ENCODE data around the gene CHCHD6. TPM values are rescaled to one million over a fixed set of nuclear protein-coding genes. Genes with fewer than 3 reads are reported as not detected.

The CHCHD6 gene
- polyA plus RNA-seq, 2 donors: 7.0 to 11.9 TPM

GRCh38 chr3:126985132-126985985, 281.3 kb downstream of the CHCHD6 start:
- 79 to 81% methylated on average over 17 of the region's 17 CpGs for WGBS, 2 donors
- no peaks in the 10 kb centered on the region for H3K9me3 ChIP-seq (ENCODE audit: control insufficient read depth in 2 of 2, insufficient read depth in 1 of 2, low read depth in 1 of 2, low read length in 1 of 2)
- H3K4me1 ChIP-seq (ENCODE audit: control insufficient read depth in 2 of 2, insufficient read depth in 2 of 2, low read length in 1 of 2): peaks cover 15 to 26% of the 10 kb centered on the region in 2 donors
- H3K27me3 ChIP-seq (ENCODE audit: control insufficient read depth in 1 of 2, insufficient read depth in 2 of 2, low read length in 2 of 2): no peaks in the 10 kb centered on the region
- H3K27ac ChIP-seq (ENCODE audit: low read depth in 2 of 2, low read length in 1 of 2): no peak overlapping the region
- no peak overlapping the region for H3K4me3 ChIP-seq (ENCODE audit: low read depth in 1 of 2, low read length in 2 of 2)
- H3K36me3 ChIP-seq (ENCODE audit: control insufficient read depth in 2 of 2, insufficient read depth in 2 of 2, low read length in 1 of 2): peaks cover 0 to 17% of the 10 kb centered on the region in 2 donors

GRCh38 chr3:126986001-126986400, 282.0 kb downstream of the CHCHD6 start:
- 51 to 57% methylated on average over 9 of the region's 9 CpGs for WGBS, 2 donors
- Histone ChIP-seq H3K27me3 (ENCODE audit: control insufficient read depth in 1 of 2, insufficient read depth in 2 of 2, low read length in 2 of 2) (no peaks in the 10 kb centered on the region), H3K9me3 (ENCODE audit: control insufficient read depth in 2 of 2, insufficient read depth in 1 of 2, low read depth in 1 of 2, low read length in 1 of 2) (no peaks in the 10 kb centered on the region), H3K4me3 (ENCODE audit: low read depth in 1 of 2, low read length in 2 of 2) (no peak overlapping the region), H3K27ac (ENCODE audit: low read depth in 2 of 2, low read length in 1 of 2) (no peak overlapping the region), H3K36me3 (ENCODE audit: control insufficient read depth in 2 of 2, insufficient read depth in 2 of 2, low read length in 1 of 2) (peaks cover under 1 to 20% of the 10 kb centered on the region in 2 donors), H3K4me1 (ENCODE audit: control insufficient read depth in 2 of 2, insufficient read depth in 2 of 2, low read length in 1 of 2) (peaks cover 15 to 26% of the 10 kb centered on the region in 2 donors)

GRCh38 chr3:126987129-126987528, 283.1 kb downstream of the CHCHD6 start:
- Histone ChIP-seq H3K4me1 (ENCODE audit: control insufficient read depth in 2 of 2, insufficient read depth in 2 of 2, low read length in 1 of 2) (peaks cover 15 to 24% of the 10 kb centered on the region in 2 donors), H3K36me3 (ENCODE audit: control insufficient read depth in 2 of 2, insufficient read depth in 2 of 2, low read length in 1 of 2) (peaks cover 3 to 28% of the 10 kb centered on the region in 2 donors), H3K27ac (ENCODE audit: low read depth in 2 of 2, low read length in 1 of 2) (no peak overlapping the region), H3K27me3 (ENCODE audit: control insufficient read depth in 1 of 2, insufficient read depth in 2 of 2, low read length in 2 of 2) (no peaks in the 10 kb centered on the region), H3K4me3 (ENCODE audit: low read depth in 1 of 2, low read length in 2 of 2) (no peak overlapping the region), H3K9me3 (ENCODE audit: control insufficient read depth in 2 of 2, insufficient read depth in 1 of 2, low read depth in 1 of 2, low read length in 1 of 2) (no peaks in the 10 kb centered on the region)
- WGBS, 2 donors: 63 to 68% methylated on average over 4 of the region's 4 CpGs

GRCh38 chr3:126987596-126987995, 283.6 kb downstream of the CHCHD6 start:
- 79 to 86% methylated on average over 8 of the region's 8 CpGs for WGBS, 2 donors
- Histone ChIP-seq H3K4me1 (ENCODE audit: control insufficient read depth in 2 of 2, insufficient read depth in 2 of 2, low read length in 1 of 2) (peaks cover 15 to 19% of the 10 kb centered on the region in 2 donors), H3K27me3 (ENCODE audit: control insufficient read depth in 1 of 2, insufficient read depth in 2 of 2, low read length in 2 of 2) (no peaks in the 10 kb centered on the region), H3K36me3 (ENCODE audit: control insufficient read depth in 2 of 2, insufficient read depth in 2 of 2, low read length in 1 of 2) (peaks cover 3 to 28% of the 10 kb centered on the region in 2 donors), H3K27ac (ENCODE audit: low read depth in 2 of 2, low read length in 1 of 2) (no peak overlapping the region), H3K9me3 (ENCODE audit: control insufficient read depth in 2 of 2, insufficient read depth in 1 of 2, low read depth in 1 of 2, low read length in 1 of 2) (no peaks in the 10 kb centered on the region), H3K4me3 (ENCODE audit: low read depth in 1 of 2, low read length in 2 of 2) (no peak overlapping the region)

DNA sequence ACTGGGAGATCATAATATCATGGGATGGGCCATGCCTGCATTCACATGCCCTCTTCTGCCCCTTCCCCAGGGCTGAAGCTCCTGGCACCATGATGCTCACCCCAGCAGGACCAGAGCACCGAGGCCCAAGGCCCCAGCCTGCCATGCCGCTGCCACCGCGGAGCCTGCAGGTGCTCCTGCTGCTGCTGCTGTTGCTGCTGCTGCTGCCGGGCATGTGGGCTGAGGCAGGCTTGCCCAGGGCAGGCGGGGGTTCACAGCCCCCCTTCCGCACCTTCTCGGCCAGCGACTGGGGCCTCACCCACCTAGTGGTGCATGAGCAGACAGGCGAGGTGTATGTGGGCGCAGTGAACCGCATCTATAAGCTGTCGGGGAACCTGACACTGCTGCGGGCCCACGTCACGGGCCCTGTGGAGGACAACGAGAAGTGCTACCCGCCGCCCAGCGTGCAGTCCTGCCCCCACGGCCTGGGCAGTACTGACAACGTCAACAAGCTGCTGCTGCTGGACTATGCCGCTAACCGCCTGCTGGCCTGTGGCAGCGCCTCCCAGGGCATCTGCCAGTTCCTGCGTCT, 284.5 kb downstream of the CHCHD6 start:
- peaks cover 15 to 22% of the 10 kb centered on the region in 2 donors for H3K4me1 ChIP-seq (ENCODE audit: control insufficient read depth in 2 of 2, insufficient read depth in 2 of 2, low read length in 1 of 2)
- peaks cover 3 to 28% of the 10 kb centered on the region in 2 donors for H3K36me3 ChIP-seq (ENCODE audit: control insufficient read depth in 2 of 2, insufficient read depth in 2 of 2, low read length in 1 of 2)
- H3K4me3 ChIP-seq (ENCODE audit: low read depth in 1 of 2, low read length in 2 of 2): no peak overlapping the region
- 89 to 91% methylated on average over 26 of the region's 26 CpGs for WGBS, 2 donors
- H3K9me3 ChIP-seq (ENCODE audit: control insufficient read depth in 2 of 2, insufficient read depth in 1 of 2, low read depth in 1 of 2, low read length in 1 of 2): no peaks in the 10 kb centered on the region
- H3K27ac ChIP-seq (ENCODE audit: low read depth in 2 of 2, low read length in 1 of 2): no peak overlapping the region
- H3K27me3 ChIP-seq (ENCODE audit: control insufficient read depth in 1 of 2, insufficient read depth in 2 of 2, low read length in 2 of 2): no peaks in the 10 kb centered on the region

DNA sequence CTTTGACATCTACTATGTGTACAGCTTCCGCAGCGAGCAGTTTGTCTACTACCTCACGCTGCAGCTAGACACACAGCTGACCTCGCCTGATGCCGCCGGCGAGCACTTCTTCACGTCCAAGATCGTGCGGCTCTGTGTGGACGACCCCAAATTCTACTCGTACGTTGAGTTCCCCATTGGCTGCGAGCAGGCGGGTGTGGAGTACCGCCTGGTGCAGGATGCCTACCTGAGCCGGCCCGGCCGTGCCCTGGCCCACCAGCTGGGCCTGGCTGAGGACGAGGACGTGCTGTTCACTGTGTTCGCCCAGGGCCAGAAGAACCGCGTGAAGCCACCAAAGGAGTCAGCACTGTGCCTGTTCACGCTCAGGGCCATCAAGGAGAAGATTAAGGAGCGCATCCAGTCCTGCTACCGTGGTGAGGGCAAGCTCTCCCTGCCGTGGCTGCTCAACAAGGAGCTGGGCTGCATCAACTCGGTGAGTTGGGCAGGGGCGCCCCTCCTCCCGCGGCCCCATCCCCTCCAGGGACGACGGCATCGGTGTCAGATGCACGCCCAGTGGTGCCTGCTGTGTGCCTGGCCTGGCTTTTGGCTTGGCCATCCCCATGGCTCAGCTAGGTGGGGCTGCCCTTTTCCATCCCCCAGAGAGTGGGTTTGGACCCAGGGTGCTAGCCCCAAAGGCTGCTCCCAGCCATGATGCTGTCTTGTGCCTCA, 285.4 kb downstream of the CHCHD6 start:
- Histone ChIP-seq H3K4me1 (ENCODE audit: control insufficient read depth in 2 of 2, insufficient read depth in 2 of 2, low read length in 1 of 2) (peaks cover 17 to 24% of the 10 kb centered on the region in 2 donors), H3K27ac (ENCODE audit: low read depth in 2 of 2, low read length in 1 of 2) (no peak overlapping the region), H3K27me3 (ENCODE audit: control insufficient read depth in 1 of 2, insufficient read depth in 2 of 2, low read length in 2 of 2) (no peaks in the 10 kb centered on the region), H3K9me3 (ENCODE audit: control insufficient read depth in 2 of 2, insufficient read depth in 1 of 2, low read depth in 1 of 2, low read length in 1 of 2) (no peaks in the 10 kb centered on the region), H3K4me3 (ENCODE audit: low read depth in 1 of 2, low read length in 2 of 2) (no peak overlapping the region), H3K36me3 (ENCODE audit: control insufficient read depth in 2 of 2, insufficient read depth in 2 of 2, low read length in 1 of 2) (peaks cover 3 to 28% of the 10 kb centered on the region in 2 donors)
- 89 to 91% methylated on average over 36 of the region's 36 CpGs for WGBS, 2 donors

GRCh38 chr3:126990024-126990700, 286.1 kb downstream of the CHCHD6 start:
- H3K27ac ChIP-seq (ENCODE audit: low read depth in 2 of 2, low read length in 1 of 2): no peak overlapping the region
- WGBS, 2 donors: 81 to 85% methylated on average over 10 of the region's 10 CpGs
- peaks cover 3 to 28% of the 10 kb centered on the region in 2 donors for H3K36me3 ChIP-seq (ENCODE audit: control insufficient read depth in 2 of 2, insufficient read depth in 2 of 2, low read length in 1 of 2)
- no peaks in the 10 kb centered on the region for H3K27me3 ChIP-seq (ENCODE audit: control insufficient read depth in 1 of 2, insufficient read depth in 2 of 2, low read length in 2 of 2)
- no peak overlapping the region for H3K4me3 ChIP-seq (ENCODE audit: low read depth in 1 of 2, low read length in 2 of 2)
- H3K4me1 ChIP-seq (ENCODE audit: control insufficient read depth in 2 of 2, insufficient read depth in 2 of 2, low read length in 1 of 2): peaks cover 18 to 23% of the 10 kb centered on the region in 2 donors
- H3K9me3 ChIP-seq (ENCODE audit: control insufficient read depth in 2 of 2, insufficient read depth in 1 of 2, low read depth in 1 of 2, low read length in 1 of 2): no peaks in the 10 kb centered on the region

GRCh38 chr3:126990890-126991289, 286.9 kb downstream of the CHCHD6 start:
- H3K4me1 ChIP-seq (ENCODE audit: control insufficient read depth in 2 of 2, insufficient read depth in 2 of 2, low read length in 1 of 2): peaks cover 12 to 27% of the 10 kb centered on the region in 2 donors
- WGBS, 2 donors: 87 to 88% methylated on average over 5 of the region's 5 CpGs

More at GRCh38 chr3:126990890-126991289, 286.9 kb downstream of the CHCHD6 start:
- no peaks in the 10 kb centered on the region for H3K27me3 ChIP-seq (ENCODE audit: control insufficient read depth in 1 of 2, insufficient read depth in 2 of 2, low read length in 2 of 2)
- H3K4me3 ChIP-seq (ENCODE audit: low read depth in 1 of 2, low read length in 2 of 2): no peak overlapping the region
- no peak overlapping the region for H3K27ac ChIP-seq (ENCODE audit: low read depth in 2 of 2, low read length in 1 of 2)
- peaks cover 3 to 28% of the 10 kb centered on the region in 2 donors for H3K36me3 ChIP-seq (ENCODE audit: control insufficient read depth in 2 of 2, insufficient read depth in 2 of 2, low read length in 1 of 2)
- H3K9me3 ChIP-seq (ENCODE audit: control insufficient read depth in 2 of 2, insufficient read depth in 1 of 2, low read depth in 1 of 2, low read length in 1 of 2): no peaks in the 10 kb centered on the region
